ENCODE measurements around the gene FBXW7. TPM values are rescaled to one million over a fixed set of nuclear protein-coding genes. Genes with fewer than 3 reads are reported as not detected.

The FBXW7 gene
- total and polyA plus RNA-seq, 4 donors: 7.6 to 82.1 (median 20.6) TPM

- Histone ChIP-seq H3K27me3 (ENCODE audit: control insufficient read depth in 3 of 3, insufficient read depth in 3 of 3, low read length in 2 of 3) (no peaks in the 10 kb centered on the region), H3K36me3 (ENCODE audit: control insufficient read depth in 4 of 4, insufficient read depth in 4 of 4, low read length in 4 of 4) (no peaks in the 10 kb centered on the region), H3K9me3 (ENCODE audit: control insufficient read depth in 4 of 4, insufficient read depth in 3 of 4, low read length in 3 of 4) (no peaks in the 10 kb centered on the region), H3K4me3 (no peak overlapping the region), H3K27ac (ENCODE audit: low read depth in 1 of 2, low read length in 1 of 2) (no peak overlapping the region), H3K9ac (ENCODE audit: insufficient read depth in 1 of 2, low read length in 2 of 2) (no peak overlapping the region), H3K4me1 (ENCODE audit: control insufficient read depth in 5 of 5, insufficient read depth in 5 of 5, low read length in 5 of 5) (peaks cover 0 to 7% (median 0%) of the 10 kb centered on the region in 5 donors)
- WGBS, 2 donors: 75 to 81% methylated on average over 2 of the region's 2 CpGs
- ATAC-seq (ENCODE audit: insufficient read depth, low FRiP score): no peak
- TF ChIP-seq, protein P1, sequence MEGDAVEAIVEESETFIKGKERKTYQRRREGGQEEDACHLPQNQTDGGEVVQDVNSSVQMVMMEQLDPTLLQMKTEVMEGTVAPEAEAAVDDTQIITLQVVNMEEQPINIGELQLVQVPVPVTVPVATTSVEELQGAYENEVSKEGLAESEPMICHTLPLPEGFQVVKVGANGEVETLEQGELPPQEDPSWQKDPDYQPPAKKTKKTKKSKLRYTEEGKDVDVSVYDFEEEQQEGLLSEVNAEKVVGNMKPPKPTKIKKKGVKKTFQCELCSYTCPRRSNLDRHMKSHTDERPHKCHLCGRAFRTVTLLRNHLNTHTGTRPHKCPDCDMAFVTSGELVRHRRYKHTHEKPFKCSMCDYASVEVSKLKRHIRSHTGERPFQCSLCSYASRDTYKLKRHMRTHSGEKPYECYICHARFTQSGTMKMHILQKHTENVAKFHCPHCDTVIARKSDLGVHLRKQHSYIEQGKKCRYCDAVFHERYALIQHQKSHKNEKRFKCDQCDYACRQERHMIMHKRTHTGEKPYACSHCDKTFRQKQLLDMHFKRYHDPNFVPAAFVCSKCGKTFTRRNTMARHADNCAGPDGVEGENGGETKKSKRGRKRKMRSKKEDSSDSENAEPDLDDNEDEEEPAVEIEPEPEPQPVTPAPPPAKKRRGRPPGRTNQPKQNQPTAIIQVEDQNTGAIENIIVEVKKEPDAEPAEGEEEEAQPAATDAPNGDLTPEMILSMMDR (IDR thresholded peaks at IDR 0.05; ENCODE audit: control extremely low read depth, extremely low read depth): no peak
- DNase-seq: no peak
Observed at GRCh38 chr4:152463562-152463961, 72.3 kb downstream of the FBXW7 start.

DNA sequence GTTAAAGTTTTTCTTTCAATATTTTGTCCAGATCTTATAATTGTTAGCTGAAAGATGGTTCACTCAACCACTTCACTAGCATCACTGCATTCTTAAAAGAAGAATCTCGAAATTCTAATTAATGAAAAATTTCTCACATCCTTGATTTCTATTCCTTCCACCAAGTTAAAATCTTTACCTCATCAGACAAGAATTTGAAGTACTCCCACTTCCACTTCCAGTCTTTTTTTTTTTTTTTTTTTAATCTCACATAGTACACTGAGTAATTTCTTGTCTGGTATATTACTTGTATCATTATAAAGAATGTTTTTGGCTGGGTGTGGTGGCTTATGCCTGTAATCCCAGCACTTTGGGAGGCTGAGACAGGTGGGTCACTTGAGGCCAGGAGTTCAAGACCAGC is 73.2 kb downstream of the FBXW7 start:
- TF ChIP-seq, protein P1 (IDR thresholded peaks at IDR 0.05; ENCODE audit: control extremely low read depth, extremely low read depth): no peak
- peaks cover 0 to 7% (median 0%) of the 10 kb centered on the region in 5 donors for H3K4me1 ChIP-seq (ENCODE audit: control insufficient read depth in 5 of 5, insufficient read depth in 5 of 5, low read length in 5 of 5)
- H3K4me3 ChIP-seq: no peak overlapping the region
- no peaks in the 10 kb centered on the region for H3K36me3 ChIP-seq (ENCODE audit: control insufficient read depth in 4 of 4, insufficient read depth in 4 of 4, low read length in 4 of 4)
- no peak for DNase-seq
- WGBS, 2 donors: 75 to 92% methylated on average over 1 of the region's 1 CpG
- H3K9me3 ChIP-seq (ENCODE audit: control insufficient read depth in 4 of 4, insufficient read depth in 3 of 4, low read length in 3 of 4): no peaks in the 10 kb centered on the region
- H3K27ac ChIP-seq (ENCODE audit: low read depth in 1 of 2, low read length in 1 of 2): no peak overlapping the region
- H3K9ac ChIP-seq (ENCODE audit: insufficient read depth in 1 of 2, low read length in 2 of 2): no peak overlapping the region
- no peaks in the 10 kb centered on the region for H3K27me3 ChIP-seq (ENCODE audit: control insufficient read depth in 3 of 3, insufficient read depth in 3 of 3, low read length in 2 of 3)
- no peak for ATAC-seq (ENCODE audit: insufficient read depth, low FRiP score)

DNA sequence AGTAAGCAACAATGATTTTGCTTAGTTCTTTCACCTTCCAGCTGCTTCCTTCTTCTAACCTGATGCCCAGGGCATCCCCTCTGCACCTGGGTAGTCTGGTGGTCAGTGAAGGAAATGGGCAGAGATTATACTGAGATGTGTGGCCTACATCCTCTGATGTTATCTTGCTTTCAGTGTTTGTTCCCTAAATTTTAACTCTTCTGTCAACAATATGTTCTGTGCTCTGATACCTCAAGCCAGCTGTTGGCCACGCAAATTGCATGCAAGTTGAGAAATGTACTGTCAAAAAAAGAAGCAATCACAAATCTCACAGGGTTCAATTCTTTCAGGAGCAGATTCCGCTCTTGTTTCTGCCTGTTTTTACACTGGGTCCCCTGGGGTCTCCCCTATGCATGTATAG is 73.8 kb downstream of the FBXW7 start:
- Histone ChIP-seq H3K4me1 (ENCODE audit: control insufficient read depth in 5 of 5, insufficient read depth in 5 of 5, low read length in 5 of 5) (peaks cover 0 to 7% (median 0%) of the 10 kb centered on the region in 5 donors), H3K36me3 (ENCODE audit: control insufficient read depth in 4 of 4, insufficient read depth in 4 of 4, low read length in 4 of 4) (no peaks in the 10 kb centered on the region), H3K9me3 (ENCODE audit: control insufficient read depth in 4 of 4, insufficient read depth in 3 of 4, low read length in 3 of 4) (no peaks in the 10 kb centered on the region), H3K4me3 (no peak overlapping the region), H3K9ac (ENCODE audit: insufficient read depth in 1 of 2, low read length in 2 of 2) (no peak overlapping the region), H3K27me3 (ENCODE audit: control insufficient read depth in 3 of 3, insufficient read depth in 3 of 3, low read length in 2 of 3) (no peaks in the 10 kb centered on the region), H3K27ac (ENCODE audit: low read depth in 1 of 2, low read length in 1 of 2) (no peak overlapping the region)
- ATAC-seq (ENCODE audit: insufficient read depth, low FRiP score): no peak
- 61 to 80% methylated on average over 2 of the region's 2 CpGs for WGBS, 2 donors
- TF ChIP-seq, protein P1 (IDR thresholded peaks at IDR 0.05; ENCODE audit: control extremely low read depth, extremely low read depth): no peak
- no peak for DNase-seq

- WGBS, 2 donors: 28 to 53% methylated on average over 1 of the region's 1 CpG
- H3K27me3 ChIP-seq (ENCODE audit: control insufficient read depth in 3 of 3, insufficient read depth in 3 of 3, low read length in 2 of 3): no peaks in the 10 kb centered on the region
- H3K4me3 ChIP-seq: no peak overlapping the region
- TF ChIP-seq, protein P1 (IDR thresholded peaks at IDR 0.05; ENCODE audit: control extremely low read depth, extremely low read depth): no peak
- H3K36me3 ChIP-seq (ENCODE audit: control insufficient read depth in 4 of 4, insufficient read depth in 4 of 4, low read length in 4 of 4): no peaks in the 10 kb centered on the region
- H3K4me1 ChIP-seq (ENCODE audit: control insufficient read depth in 5 of 5, insufficient read depth in 5 of 5, low read length in 5 of 5): peaks cover 0 to 7% (median 0%) of the 10 kb centered on the region in 5 donors
- no peaks in the 10 kb centered on the region for H3K9me3 ChIP-seq (ENCODE audit: control insufficient read depth in 4 of 4, insufficient read depth in 3 of 4, low read length in 3 of 4)
- no peak overlapping the region for H3K9ac ChIP-seq (ENCODE audit: insufficient read depth in 1 of 2, low read length in 2 of 2)
- DNase-seq: peak in 2 of 3 donors; percentile 75 to 84
- no peak overlapping the region for H3K27ac ChIP-seq (ENCODE audit: low read depth in 1 of 2, low read length in 1 of 2)
- no peak for ATAC-seq (ENCODE audit: insufficient read depth, low FRiP score)
Observed at GRCh38 chr4:152460488-152460887, 75.4 kb downstream of the FBXW7 start.

Data from lung (tissue), 12 donors.